Measurements from ENCODE around the gene BEAN1. TPM values are rescaled to one million over a fixed set of nuclear protein-coding genes. Genes with fewer than 3 reads are reported as not detected.

Gene BEAN1
- total RNA-seq, 1 experiment from 2014 or later, result 0.61 TPM

- Histone ChIP-seq H3K36me3 (ENCODE audit: control insufficient read depth in 1 of 2, insufficient read depth in 2 of 2, low read length in 2 of 2) (no peaks in the 10 kb centered on the region), H3K9ac (ENCODE audit: low read length) (no peak overlapping the region), H3K4me2 (ENCODE audit: low read length) (no peak overlapping the region), H2AFZ (ENCODE audit: low read depth, low read length, poor library complexity, severe bottlenecking) (no peak overlapping the region), H3K9me2 (ENCODE audit: insufficient read depth) (no peaks in the 10 kb centered on the region), H3K4me3 (replicated peaks in 1 of 2; ENCODE audit: low read depth in 1 of 2, low read length in 2 of 2) (no peak overlapping the region), H3K9me3 (ENCODE audit: control insufficient read depth in 1 of 2, insufficient read depth in 1 of 2, low read depth in 1 of 2, low read length in 2 of 2) (no peaks in the 10 kb centered on the region), H3K79me2 (ENCODE audit: insufficient read depth, low read length) (no peaks in the 10 kb centered on the region), H3K27ac (ENCODE audit: low read depth, low read length) (no peak overlapping the region), H3K27me3 (ENCODE audit: insufficient read depth, low read length) (peaks cover 8% of the 10 kb centered on the region; the same call in 1 of the 2 replicates), H4K20me1 (ENCODE audit: insufficient read depth) (no peaks in the 10 kb centered on the region), H3K4me1 (ENCODE audit: control insufficient read depth in 1 of 2, insufficient read depth in 2 of 2, low read length in 2 of 2) (0 out of 4 replicates have a peak, but pooled peaks cover 0 to 5% of the 10 kb centered on the region in 2 experiments)
- DNase-seq (ENCODE audit: low read depth, low spot score) (no peak), ATAC-seq (no peak)
- POLR2A ChIA-PET, result no interaction called here
- no TSS peak for BruUV-seq (replicated peaks)
- intact Hi-C loops (cut with micrococcal nuclease), result no loop called here
- RAD21 ChIA-PET (ENCODE audit: low non-redundant PET in 1 of 2, low total read pairs in 2 of 2, uncharacterized antibody in 2 of 2, unreplicated experiment in 2 of 2), result no interaction called here
- CTCF ChIA-PET, result interaction anchor here (1.1 kb wide), 1 partner anchor 40 kb away, joined by 3 read pairs; no protein-coding TSS in a partner anchor
- TF ChIP-seq YY1 (IDR thresholded peaks at IDR 0.05; ENCODE audit: extremely low read depth, insufficient replicate concordance, low read depth, low read length) (no peak), JUND (IDR thresholded peaks at IDR 0.05) (no peak), TCF7L2 (IDR thresholded peaks at IDR 0.05; ENCODE audit: borderline replicate concordance, extremely low read depth, insufficient read depth, insufficient read length) (no peak), SIN3A (IDR thresholded peaks at IDR 0.05; ENCODE audit: low read depth) (no peak), CEBPB (IDR thresholded peaks at IDR 0.05; ENCODE audit: low read depth) (0 out of 2 replicates have a peak, but pooled peaks have one; percentile 36)
- TF ChIP-seq, protein P1, sequence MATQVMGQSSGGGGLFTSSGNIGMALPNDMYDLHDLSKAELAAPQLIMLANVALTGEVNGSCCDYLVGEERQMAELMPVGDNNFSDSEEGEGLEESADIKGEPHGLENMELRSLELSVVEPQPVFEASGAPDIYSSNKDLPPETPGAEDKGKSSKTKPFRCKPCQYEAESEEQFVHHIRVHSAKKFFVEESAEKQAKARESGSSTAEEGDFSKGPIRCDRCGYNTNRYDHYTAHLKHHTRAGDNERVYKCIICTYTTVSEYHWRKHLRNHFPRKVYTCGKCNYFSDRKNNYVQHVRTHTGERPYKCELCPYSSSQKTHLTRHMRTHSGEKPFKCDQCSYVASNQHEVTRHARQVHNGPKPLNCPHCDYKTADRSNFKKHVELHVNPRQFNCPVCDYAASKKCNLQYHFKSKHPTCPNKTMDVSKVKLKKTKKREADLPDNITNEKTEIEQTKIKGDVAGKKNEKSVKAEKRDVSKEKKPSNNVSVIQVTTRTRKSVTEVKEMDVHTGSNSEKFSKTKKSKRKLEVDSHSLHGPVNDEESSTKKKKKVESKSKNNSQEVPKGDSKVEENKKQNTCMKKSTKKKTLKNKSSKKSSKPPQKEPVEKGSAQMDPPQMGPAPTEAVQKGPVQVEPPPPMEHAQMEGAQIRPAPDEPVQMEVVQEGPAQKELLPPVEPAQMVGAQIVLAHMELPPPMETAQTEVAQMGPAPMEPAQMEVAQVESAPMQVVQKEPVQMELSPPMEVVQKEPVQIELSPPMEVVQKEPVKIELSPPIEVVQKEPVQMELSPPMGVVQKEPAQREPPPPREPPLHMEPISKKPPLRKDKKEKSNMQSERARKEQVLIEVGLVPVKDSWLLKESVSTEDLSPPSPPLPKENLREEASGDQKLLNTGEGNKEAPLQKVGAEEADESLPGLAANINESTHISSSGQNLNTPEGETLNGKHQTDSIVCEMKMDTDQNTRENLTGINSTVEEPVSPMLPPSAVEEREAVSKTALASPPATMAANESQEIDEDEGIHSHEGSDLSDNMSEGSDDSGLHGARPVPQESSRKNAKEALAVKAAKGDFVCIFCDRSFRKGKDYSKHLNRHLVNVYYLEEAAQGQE (IDR thresholded peaks at IDR 0.05; ENCODE audit: low read depth), result no peak
Observed at GRCh38 chr16:66446737-66447136, 19.6 kb downstream of the BEAN1 start.

Measured in HCT116 (cell line).